ENCODE measurements around the gene ADCY3.

Gene ADCY3

GRCh38 chr2:24925815-24926214 lies 5.8 kb upstream of the ADCY3 start:
- no peak for DNase-seq (ENCODE audit: low read depth)

GRCh38 chr2:24924732-24925131 lies 4.7 kb upstream of the ADCY3 start:
- no peak for DNase-seq (ENCODE audit: low read depth)

- DNase-seq (ENCODE audit: low read depth): no peak
Observed at GRCh38 chr2:24924266-24924665, 4.2 kb upstream of the ADCY3 start.

DNA sequence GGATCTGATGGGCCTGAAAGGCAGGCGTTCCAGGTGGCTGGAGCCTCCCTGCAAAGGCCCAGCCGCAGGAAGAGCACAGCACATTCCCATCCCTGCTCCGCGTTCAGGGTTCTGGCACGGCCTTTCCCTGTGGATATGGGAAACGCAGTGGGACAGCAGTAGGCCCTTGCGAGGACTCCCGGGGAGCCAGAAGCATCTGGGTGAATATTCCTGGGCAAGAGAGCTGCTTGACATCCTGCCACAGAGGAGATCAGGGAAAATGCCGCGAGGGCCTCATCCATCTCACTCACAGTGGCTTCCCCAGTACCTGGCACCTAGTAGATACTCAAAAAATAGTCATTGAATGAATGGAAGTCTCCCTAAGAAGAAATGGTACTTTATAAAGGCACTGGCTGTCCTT lies 3.1 kb upstream of the ADCY3 start:
- DNase-seq (ENCODE audit: low read depth): no peak

GRCh38 chr2:24922556-24922955 lies 2.5 kb upstream of the ADCY3 start:
- DNase-seq (ENCODE audit: low read depth): no peak

DNA sequence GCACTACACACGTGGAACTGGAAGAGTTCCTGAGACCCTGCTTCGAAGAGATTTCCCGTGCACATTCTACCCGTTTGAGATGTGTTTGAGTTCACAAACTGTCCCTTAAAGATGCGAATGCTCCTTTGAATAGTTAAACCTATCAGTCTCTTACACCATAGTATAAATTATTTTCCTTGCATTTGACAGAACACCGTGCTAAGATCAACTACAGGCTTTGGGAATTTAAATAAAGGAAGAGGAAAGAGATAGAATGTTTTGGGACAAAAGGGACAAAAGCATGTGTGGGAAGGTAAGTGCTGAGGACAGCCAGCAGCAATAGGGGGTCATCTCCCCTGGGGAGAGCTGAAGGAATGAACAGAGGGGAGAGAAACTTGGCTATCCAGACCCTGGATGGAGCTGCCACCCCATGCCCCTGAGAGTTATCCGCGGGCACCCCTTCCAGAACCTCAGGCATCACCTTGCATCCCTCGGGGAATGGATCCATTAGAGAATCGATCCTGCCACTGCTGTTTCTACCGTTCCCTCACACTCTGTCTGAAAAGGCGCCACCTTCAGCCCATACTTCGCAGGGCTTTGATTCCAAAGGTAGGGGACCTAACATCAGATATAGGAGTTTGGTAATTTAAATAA lies 888 bp upstream of the ADCY3 start:
- no peak for DNase-seq (ENCODE audit: low read depth)

- no peak for DNase-seq (ENCODE audit: low read depth)
Observed at GRCh38 chr2:24919506-24920097, 435 bp downstream of the ADCY3 start.

DNA sequence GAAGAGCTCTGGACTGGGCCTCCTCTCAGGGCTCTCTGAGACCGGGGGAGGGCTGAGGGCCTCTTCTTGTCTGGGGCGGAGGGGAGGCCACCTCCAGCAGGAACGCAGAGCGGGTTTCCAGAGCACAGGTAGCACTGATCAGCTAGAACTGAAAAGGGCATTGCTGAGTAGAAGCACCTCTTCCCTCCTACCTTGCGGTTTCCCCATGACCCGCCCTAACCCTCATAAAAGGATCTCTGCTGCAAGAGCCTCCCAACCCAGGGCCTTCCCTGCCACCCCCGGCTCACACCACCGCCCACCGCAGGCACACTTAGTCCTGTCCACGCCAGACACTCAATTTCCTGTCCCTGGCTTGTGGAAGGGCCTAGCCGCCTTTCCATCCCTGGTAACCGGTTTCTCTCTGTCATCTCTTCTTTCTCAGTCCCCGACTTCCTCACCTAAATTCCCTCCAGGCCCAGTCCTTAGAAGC lies 966 bp downstream of the ADCY3 start:
- DNase-seq (ENCODE audit: low read depth): peak; percentile 27

- DNase-seq (ENCODE audit: low read depth): no peak
Observed at GRCh38 chr2:24918326-24919036, 1.6 kb downstream of the ADCY3 start.

- DNase-seq (ENCODE audit: low read depth): no peak
Observed at GRCh38 chr2:24917731-24918325, 2.2 kb downstream of the ADCY3 start.

- no peak for DNase-seq (ENCODE audit: low read depth)
Observed at GRCh38 chr2:24917086-24917485, 3.0 kb downstream of the ADCY3 start.

GRCh38 chr2:24915796-24916195 lies 4.2 kb downstream of the ADCY3 start:
- DNase-seq (ENCODE audit: low read depth): no peak

GRCh38 chr2:24915175-24915574 lies 4.9 kb downstream of the ADCY3 start:
- DNase-seq (ENCODE audit: low read depth): no peak

GRCh38 chr2:24914713-24915112 lies 5.3 kb downstream of the ADCY3 start:
- no peak for DNase-seq (ENCODE audit: low read depth)

GRCh38 chr2:24913911-24914310 lies 6.1 kb downstream of the ADCY3 start:
- no peak for DNase-seq (ENCODE audit: low read depth)

- no peak for DNase-seq (ENCODE audit: low read depth)
Observed at GRCh38 chr2:24912986-24913385, 7.1 kb downstream of the ADCY3 start.

DNA sequence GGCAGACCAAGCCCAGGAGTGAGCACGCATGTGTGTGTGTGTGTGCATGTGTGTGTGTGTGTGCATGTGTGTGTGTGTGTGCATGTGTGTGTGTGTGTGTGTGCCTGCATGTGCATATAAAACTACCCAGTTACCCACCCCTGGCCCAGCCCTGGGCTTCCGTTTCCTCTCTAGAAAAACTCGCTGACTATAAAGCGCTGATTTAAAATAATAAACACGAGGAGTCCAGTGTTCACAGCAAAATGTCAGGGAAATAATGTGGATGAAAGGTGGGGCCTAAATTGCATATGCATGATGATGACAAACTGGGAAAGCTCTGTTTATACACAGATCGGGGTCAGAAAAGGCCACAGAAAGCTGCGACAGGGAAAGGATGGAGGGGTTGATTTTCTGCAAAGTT lies 7.5 kb downstream of the ADCY3 start:
- DNase-seq (ENCODE audit: low read depth): no peak

GRCh38 chr2:24910245-24910644 lies 9.8 kb downstream of the ADCY3 start:
- DNase-seq (ENCODE audit: low read depth): no peak

GRCh38 chr2:24909555-24910177 lies 10.4 kb downstream of the ADCY3 start:
- no peak for DNase-seq (ENCODE audit: low read depth)

DNA sequence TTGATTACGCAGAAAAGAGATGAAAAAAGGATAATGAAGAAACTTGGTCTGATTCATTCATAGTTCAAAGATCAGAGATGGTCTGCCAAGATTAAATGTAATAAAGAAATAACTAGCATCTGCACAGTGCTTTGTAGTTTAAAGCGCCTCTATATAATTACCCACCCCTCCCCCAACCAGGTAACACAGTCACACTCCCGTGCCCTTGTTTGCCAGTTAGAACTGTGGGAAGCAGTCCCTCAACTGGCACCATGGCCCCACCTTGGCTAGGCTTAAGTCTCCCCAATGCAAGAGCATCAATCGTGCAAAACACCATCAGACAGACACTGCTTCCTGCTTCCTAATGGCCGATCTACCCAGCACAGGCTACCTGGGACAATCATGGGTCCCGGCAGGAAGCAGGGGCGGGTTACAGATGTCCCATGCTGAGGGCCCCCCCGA lies 11.6 kb downstream of the ADCY3 start:
- DNase-seq (ENCODE audit: low read depth): no peak

DNA sequence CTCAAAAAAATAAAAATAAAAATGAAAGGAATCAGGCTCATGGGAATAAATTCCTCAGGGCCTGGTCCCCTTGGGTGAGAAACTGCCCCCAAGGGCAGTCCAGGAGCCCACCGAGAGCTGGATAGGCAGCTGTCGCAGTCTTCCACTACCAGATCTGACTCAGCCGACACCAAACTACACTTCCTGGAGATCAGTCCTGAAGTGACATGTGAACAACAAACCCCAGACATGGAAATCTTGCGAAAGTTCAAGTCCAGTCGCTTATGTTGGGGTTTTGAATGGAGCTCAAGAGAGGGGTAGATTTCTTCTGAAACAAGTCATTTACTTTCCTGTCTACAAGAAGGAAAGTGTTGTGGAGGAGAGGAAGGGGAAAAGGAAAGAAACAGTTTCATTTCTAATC lies 12.9 kb downstream of the ADCY3 start:
- DNase-seq (ENCODE audit: low read depth): no peak

- no peak for DNase-seq (ENCODE audit: low read depth)
Observed at GRCh38 chr2:24906466-24906865, 13.6 kb downstream of the ADCY3 start.
